ENCODE results near the gene MPIG6B. TPM values are rescaled to one million over a fixed set of nuclear protein-coding genes. Genes with fewer than 3 reads are reported as not detected.

The MPIG6B gene
- total and polyA plus RNA-seq, 2 donors from 2014 or later, result 0.60 TPM; not detected in 1

DNA sequence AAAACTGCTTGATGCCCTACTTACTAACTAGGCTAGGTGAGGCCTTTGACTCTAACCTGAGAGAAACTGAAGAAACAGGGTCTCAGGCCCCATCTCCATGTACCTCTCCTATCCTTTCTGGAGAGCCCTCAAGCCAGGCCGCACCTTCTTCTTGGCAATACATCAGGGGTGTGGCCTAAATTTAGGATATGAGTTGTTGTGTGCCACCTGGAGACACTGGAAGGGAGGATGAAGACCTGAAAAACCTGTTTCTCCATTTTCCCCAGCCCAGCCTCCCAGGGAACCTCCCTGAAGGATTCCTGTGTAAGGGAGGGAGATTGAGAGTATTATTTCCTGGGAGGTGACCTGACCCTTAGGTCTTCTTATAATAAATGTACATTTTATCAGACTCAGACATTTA is 4.9 kb upstream of the MPIG6B start:
- H3K27me3 ChIP-seq (ENCODE audit: control insufficient read depth, insufficient read depth, low read length), result no peaks in the 10 kb centered on the region
- intact Hi-C loops (cut with DNase I), result no loop called here
- H3K4me1 ChIP-seq (ENCODE audit: control insufficient read depth in 2 of 3, insufficient read depth in 2 of 3, low read depth in 1 of 3, low read length in 3 of 3), result no peaks in the 10 kb centered on the region
- H3K27ac ChIP-seq (ENCODE audit: low read depth in 2 of 2, low read length in 2 of 2), result no peak overlapping the region
- H3K9ac ChIP-seq (ENCODE audit: low read length in 3 of 3), result no peak overlapping the region
- no peaks in the 10 kb centered on the region for H3K9me3 ChIP-seq (ENCODE audit: control insufficient read depth in 2 of 3, insufficient read depth in 1 of 3, low read length in 3 of 3)
- H3K36me3 ChIP-seq (ENCODE audit: control insufficient read depth in 2 of 3, insufficient read depth in 3 of 3, low read length in 3 of 3), result no peaks in the 10 kb centered on the region
- FAIRE-seq, result no peak
- no peak for DNase-seq
- TF ChIP-seq, protein P1, sequence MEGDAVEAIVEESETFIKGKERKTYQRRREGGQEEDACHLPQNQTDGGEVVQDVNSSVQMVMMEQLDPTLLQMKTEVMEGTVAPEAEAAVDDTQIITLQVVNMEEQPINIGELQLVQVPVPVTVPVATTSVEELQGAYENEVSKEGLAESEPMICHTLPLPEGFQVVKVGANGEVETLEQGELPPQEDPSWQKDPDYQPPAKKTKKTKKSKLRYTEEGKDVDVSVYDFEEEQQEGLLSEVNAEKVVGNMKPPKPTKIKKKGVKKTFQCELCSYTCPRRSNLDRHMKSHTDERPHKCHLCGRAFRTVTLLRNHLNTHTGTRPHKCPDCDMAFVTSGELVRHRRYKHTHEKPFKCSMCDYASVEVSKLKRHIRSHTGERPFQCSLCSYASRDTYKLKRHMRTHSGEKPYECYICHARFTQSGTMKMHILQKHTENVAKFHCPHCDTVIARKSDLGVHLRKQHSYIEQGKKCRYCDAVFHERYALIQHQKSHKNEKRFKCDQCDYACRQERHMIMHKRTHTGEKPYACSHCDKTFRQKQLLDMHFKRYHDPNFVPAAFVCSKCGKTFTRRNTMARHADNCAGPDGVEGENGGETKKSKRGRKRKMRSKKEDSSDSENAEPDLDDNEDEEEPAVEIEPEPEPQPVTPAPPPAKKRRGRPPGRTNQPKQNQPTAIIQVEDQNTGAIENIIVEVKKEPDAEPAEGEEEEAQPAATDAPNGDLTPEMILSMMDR (IDR thresholded peaks at IDR 0.05; ENCODE audit: borderline replicate concordance, extremely low read depth, insufficient read depth), result no peak
- H3K4me3 ChIP-seq (ENCODE audit: low read length in 3 of 3), result no peak overlapping the region

GRCh38 chr6:31719001-31719400 is 4.2 kb upstream of the MPIG6B start:
- Histone ChIP-seq H3K4me3 (ENCODE audit: low read length in 3 of 3) (no peak overlapping the region), H3K36me3 (ENCODE audit: control insufficient read depth in 2 of 3, insufficient read depth in 3 of 3, low read length in 3 of 3) (no peaks in the 10 kb centered on the region), H3K9ac (ENCODE audit: low read length in 3 of 3) (no peak overlapping the region), H3K4me1 (ENCODE audit: control insufficient read depth in 2 of 3, insufficient read depth in 2 of 3, low read depth in 1 of 3, low read length in 3 of 3) (no peaks in the 10 kb centered on the region), H3K9me3 (ENCODE audit: control insufficient read depth in 2 of 3, insufficient read depth in 1 of 3, low read length in 3 of 3) (no peaks in the 10 kb centered on the region), H3K27me3 (ENCODE audit: control insufficient read depth, insufficient read depth, low read length) (no peaks in the 10 kb centered on the region), H3K27ac (ENCODE audit: low read depth in 2 of 2, low read length in 2 of 2) (no peak overlapping the region)
- intact Hi-C loops (cut with DNase I), result no loop called here
- no peak for FAIRE-seq
- TF ChIP-seq, protein P1 (IDR thresholded peaks at IDR 0.05; ENCODE audit: borderline replicate concordance, extremely low read depth, insufficient read depth), result no peak
- no peak for DNase-seq

DNA sequence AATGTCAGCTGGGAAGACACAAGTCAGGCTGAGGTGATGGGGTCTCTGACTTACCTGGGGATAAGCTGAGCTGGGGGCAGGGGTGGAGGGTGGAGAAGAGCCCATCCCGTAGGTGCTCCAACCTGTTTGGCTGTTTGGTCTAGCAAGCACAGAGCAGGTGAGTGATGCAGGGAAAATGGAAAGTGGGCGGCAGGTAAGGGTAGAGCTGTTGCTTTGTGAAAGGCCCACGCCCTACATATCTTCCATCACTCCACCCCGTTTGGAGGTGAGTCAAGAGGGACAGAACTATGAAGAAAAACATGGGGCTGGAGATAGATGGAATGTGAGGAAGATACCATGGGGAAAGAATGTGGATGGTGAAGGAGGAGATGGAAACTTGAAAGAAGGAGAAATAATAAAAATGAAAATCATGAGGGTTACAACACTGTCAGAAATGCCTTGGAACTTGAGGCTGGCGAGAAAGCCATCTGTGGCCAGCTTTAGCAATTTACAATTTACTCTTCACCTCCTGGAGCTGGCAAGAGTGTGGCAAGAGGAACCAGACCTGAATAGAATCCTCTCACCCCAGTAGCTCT is 2.9 kb upstream of the MPIG6B start:
- TF ChIP-seq, protein P1 (IDR thresholded peaks at IDR 0.05; ENCODE audit: borderline replicate concordance, extremely low read depth, insufficient read depth), result no peak
- H3K27me3 ChIP-seq (ENCODE audit: control insufficient read depth, insufficient read depth, low read length), result no peaks in the 10 kb centered on the region
- FAIRE-seq, result no peak
- intact Hi-C loops (cut with DNase I), result no loop called here
- no peak overlapping the region for H3K9ac ChIP-seq (ENCODE audit: low read length in 3 of 3)
- no peaks in the 10 kb centered on the region for H3K9me3 ChIP-seq (ENCODE audit: control insufficient read depth in 2 of 3, insufficient read depth in 1 of 3, low read length in 3 of 3)
- no peak for DNase-seq
- H3K4me3 ChIP-seq (ENCODE audit: low read length in 3 of 3), result no peak overlapping the region
- H3K36me3 ChIP-seq (ENCODE audit: control insufficient read depth in 2 of 3, insufficient read depth in 3 of 3, low read length in 3 of 3), result no peaks in the 10 kb centered on the region
- H3K4me1 ChIP-seq (ENCODE audit: control insufficient read depth in 2 of 3, insufficient read depth in 2 of 3, low read depth in 1 of 3, low read length in 3 of 3), result no peaks in the 10 kb centered on the region
- no peak overlapping the region for H3K27ac ChIP-seq (ENCODE audit: low read depth in 2 of 2, low read length in 2 of 2)

All from kidney (tissue), 14 donors.